ENCODE data around the gene ADA.

Gene ADA

GRCh38 chr20:44573501-44573869 is 78.0 kb downstream of the ADA start:
- DNase-seq, result no peak

GRCh38 chr20:44572551-44573500 is 78.7 kb downstream of the ADA start:
- no peak for DNase-seq

GRCh38 chr20:44571362-44571988 is 80.0 kb downstream of the ADA start:
- DNase-seq, result no peak

GRCh38 chr20:44570367-44570766 is 81.1 kb downstream of the ADA start:
- no peak for DNase-seq

Data from stimulated activated CD4-positive, alpha-beta T cell treated with anti-CD3 and anti-CD28 coated beads, Interleukin-2, amount 100 ng/mL, for 24 hours (primary cell).